GM18858 (cell line): ENCODE measurements around the gene SERBP1.
A peak's percentile ranks its signal among the peaks of the same experiment; 100 is the strongest.
"Not testable (repeated sequence)": the region's sequence is repeated elsewhere in the genome, so short reads cannot be mapped to it uniquely, and the experiment has no call there.

ENCODE experiments used
- ATAC-seq: cut with Tn5 transposase; IDR thresholded peaks from one replicate; pipeline ENCODE4 v1.9.1; 2021; ENCODE audit not compliant: unreplicated experiment

Gene SERBP1

GRCh38 chr1:67441183-67441582 is 11.0 kb upstream of the SERBP1 start:
- ATAC-seq, result peak; percentile 25

DNA sequence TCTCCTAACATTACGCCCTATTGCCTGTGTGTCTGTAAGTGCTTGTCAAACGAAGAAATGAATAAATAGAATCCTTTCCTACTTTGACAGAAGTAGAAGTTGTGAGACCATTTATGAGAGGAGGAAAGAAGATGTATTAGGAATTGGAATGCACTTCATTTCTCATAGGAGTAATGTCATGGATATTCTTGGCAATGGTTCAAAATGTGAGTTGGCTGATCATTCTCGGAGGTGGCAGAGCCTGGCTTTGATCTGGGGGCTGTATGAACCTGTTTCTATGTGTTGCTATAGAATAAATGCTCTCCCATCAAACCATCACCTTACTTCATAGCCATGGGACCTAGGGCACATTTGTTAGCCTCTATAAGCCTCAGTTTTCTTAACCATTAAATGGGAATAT is 10.1 kb upstream of the SERBP1 start:
- ATAC-seq, result no peak

GRCh38 chr1:67439277-67440029 is 9.3 kb upstream of the SERBP1 start:
- no peak for ATAC-seq

GRCh38 chr1:67437961-67438360 is 7.8 kb upstream of the SERBP1 start:
- ATAC-seq, result no peak

DNA sequence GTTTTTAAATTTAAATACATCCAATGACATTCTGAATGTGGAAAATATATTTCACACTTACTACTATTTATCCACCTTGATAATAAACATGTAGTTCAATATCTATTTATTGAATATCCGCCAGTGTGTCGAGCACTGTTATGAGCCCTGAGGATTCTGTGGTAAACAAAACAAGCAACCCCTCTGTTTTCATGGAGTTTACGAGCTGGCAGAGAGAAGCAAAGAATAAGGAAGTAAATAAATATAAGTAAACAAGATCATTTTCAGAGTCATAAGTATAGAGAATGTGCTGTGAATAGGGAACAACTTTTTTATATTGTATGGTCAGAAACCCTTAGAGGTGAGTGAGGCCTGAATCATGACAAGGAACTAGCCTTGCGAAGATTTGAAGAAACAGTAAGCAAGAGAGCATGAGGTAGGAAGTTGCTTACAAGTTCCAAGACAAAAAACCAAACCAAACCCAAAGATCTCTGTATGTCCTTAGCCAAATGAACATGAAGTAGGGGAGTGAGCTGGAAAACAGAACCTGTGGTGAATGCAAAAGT is 6.4 kb upstream of the SERBP1 start:
- no peak for ATAC-seq

DNA sequence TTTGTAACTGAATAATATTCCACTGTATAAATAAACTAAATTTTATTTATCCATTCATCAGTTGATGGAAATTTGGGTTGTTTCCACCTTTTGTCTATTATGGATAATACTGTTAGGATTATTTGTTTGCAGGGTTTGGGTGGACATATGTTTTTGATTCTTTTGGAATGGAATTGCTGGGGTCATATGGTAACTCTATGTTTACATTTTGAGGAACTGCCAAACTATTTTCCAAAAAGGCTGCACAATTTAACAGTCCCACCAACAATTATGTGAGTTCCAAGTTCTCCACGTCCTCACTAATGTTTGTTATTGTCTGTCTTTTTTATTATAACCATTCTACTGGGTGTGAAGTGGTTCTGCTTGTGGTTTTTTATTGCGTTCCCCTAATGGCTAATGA is 4.3 kb upstream of the SERBP1 start:
- ATAC-seq, result no peak

DNA sequence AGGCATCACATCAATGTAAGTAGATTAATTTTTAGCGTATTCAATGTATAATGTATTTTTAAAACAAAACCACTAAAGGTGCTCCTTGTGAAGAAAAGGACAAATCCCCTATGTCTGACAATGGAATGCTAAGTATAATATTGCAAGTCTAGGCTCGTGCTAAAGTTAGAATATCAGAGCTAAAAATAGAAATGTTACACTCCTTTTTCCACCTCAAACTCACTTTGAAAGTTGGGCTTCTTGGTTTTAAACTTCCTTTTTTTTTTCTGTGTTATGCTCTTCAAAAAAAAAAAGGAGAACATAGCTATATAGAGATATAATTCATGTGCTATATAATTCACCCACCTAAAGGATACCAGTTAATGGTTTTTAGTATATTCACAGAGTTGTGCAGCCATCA is 3.6 kb upstream of the SERBP1 start:
- no peak for ATAC-seq

GRCh38 chr1:67432745-67433144 is 2.5 kb upstream of the SERBP1 start:
- ATAC-seq, result no peak

- no peak for ATAC-seq
Measured at GRCh38 chr1:67431869-67432578, 1.8 kb upstream of the SERBP1 start.

GRCh38 chr1:67431156-67431765 is 1.1 kb upstream of the SERBP1 start:
- ATAC-seq, result no peak

- ATAC-seq, result no peak
Measured at GRCh38 chr1:67429528-67430357, 459 bp downstream of the SERBP1 start.

- no peak for ATAC-seq
Measured at GRCh38 chr1:67429011-67429527, 1.1 kb downstream of the SERBP1 start.

DNA sequence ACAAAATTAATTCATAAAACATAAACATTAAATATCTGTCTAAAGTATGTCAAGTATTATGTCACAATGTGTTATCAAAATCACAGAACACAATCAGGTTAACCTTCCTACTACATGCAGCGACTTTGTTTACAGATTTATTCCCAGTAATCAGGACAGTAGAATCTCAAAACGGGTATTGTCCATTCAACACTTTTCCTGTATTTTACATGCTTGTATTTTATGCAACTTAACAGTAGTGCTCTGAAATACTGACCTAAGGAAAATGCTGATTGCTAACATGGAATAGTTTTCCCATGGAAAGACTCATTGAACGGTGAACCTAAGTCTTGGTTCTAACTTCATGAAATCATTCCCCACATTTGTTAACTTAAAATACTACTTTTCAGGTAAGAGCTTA is 2.3 kb downstream of the SERBP1 start:
- ATAC-seq, result no peak

DNA sequence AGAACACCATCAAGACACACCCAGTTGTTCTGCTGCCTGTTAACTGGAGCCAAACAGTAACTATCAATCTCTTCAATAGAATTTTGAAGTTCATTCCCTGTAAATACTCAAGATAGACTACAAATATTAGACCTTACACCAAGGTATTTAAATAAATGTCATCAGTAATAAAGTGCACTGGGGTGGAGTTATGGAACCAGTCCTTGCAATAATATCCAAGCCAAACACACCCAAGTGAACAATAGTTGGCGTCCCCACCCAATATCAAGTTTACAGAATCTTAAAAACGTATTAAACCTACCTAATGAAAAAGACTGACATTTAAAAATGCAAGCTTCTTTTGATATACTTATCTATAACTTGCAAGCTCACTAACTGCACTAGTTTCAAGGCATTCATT is 2.7 kb downstream of the SERBP1 start:
- no peak for ATAC-seq

GRCh38 chr1:67420835-67421492 is 9.2 kb downstream of the SERBP1 start:
- no peak for ATAC-seq

GRCh38 chr1:67418839-67419586 is 11.2 kb downstream of the SERBP1 start:
- ATAC-seq, result no peak

DNA sequence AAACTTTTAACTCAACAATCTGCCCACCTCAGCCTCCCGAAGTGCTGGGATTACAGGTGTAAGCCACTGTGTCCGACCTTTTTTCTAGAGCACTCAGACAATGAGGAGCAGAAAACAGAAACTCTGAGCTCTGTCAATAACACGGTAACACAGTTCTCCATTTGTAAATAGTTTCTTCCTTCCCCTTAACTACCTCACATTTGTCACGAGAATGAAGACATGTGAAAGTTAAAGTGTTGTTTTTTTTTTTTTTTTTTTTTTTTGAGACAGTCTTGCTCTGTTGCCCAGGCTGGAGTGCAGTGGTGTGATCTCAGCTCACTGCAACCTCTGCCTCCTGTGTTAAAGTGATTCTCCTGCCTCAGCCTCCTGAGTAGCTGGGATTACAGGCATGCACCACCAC is 12.5 kb downstream of the SERBP1 start:
- ATAC-seq, result not testable (repeated sequence)

DNA sequence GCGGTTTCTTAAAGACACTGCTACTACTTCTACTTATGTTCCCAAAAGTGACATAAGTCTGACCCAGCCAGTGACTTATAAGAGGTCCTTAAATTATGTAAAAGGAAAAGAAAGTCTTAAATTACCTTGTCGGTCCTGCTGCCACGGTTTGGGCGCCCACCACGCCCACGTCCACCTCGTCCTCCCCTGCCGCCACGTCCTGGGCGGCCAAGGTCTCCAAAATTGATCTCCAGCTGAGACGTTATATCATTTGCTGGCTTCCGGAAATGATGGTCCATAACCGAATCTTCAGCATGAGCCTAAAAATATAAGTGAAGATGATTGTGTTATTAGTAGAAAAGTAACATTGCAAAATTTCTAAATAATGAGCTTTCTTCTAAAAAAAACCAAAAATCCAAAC is 15.2 kb downstream of the SERBP1 start:
- ATAC-seq, result no peak

DNA sequence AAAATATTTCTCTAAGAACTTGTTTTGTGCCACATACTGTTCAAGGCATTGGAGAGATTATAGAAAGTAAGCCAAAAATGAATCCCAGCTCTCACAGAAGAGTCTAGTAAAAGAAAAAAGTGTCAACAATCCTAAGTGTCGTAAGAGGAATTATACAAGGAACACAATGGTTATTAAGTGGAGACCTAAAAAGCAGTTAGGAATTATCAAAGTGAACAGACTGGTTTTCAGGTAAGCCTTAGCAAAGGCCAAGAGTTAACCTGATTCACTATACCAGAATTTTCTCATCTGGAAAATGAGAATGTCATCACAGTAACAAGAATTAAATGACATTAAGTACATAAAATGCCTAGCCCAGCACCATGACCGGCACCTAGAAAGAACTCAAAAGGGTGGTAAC is 15.6 kb downstream of the SERBP1 start:
- ATAC-seq, result no peak

GRCh38 chr1:67413101-67413500 is 17.1 kb downstream of the SERBP1 start:
- not testable (repeated sequence) for ATAC-seq
